Measurements from ENCODE around the gene BAHD1. TPM values are rescaled to one million over a fixed set of nuclear protein-coding genes. Genes with fewer than 3 reads are reported as not detected.

BAHD1 gene
- total RNA-seq, 1 experiment from 2014 or later, result 10.3 TPM

- Histone ChIP-seq H3K36me3 (ENCODE audit: insufficient read depth, low read length) (peaks cover 31% of the 10 kb centered on the region), H3K79me2 (ENCODE audit: low read length) (peaks cover 29% of the 10 kb centered on the region), H3K9me2 (replicated peaks; ENCODE audit: insufficient read depth, low read length) (no peaks in the 10 kb centered on the region), H3K27me3 (ENCODE audit: low read length) (no peaks in the 10 kb centered on the region), H2AFZ (ENCODE audit: low read length) (no peak overlapping the region), H3K9ac (ENCODE audit: low read length) (peak overlapping the region; percentile 89), H4K20me1 (ENCODE audit: insufficient read depth, low read depth, low read length) (no peaks in the 10 kb centered on the region), H3K4me3 (ENCODE audit: low read length) (peak overlapping the region; percentile 77), H3K9me3 (ENCODE audit: low read length) (no peaks in the 10 kb centered on the region), H3K4me1 (ENCODE audit: low read length) (peaks cover 26% of the 10 kb centered on the region), H3K27ac (ENCODE audit: low read length) (no peak overlapping the region), H3K4me2 (ENCODE audit: low read depth, low read length, poor library complexity, severe bottlenecking) (peak overlapping the region; percentile 86)
- peak; percentile 61 for DNase-seq
Measured at GRCh38 chr15:40407330-40407990, 33.3 kb upstream of the BAHD1 start.

- Histone ChIP-seq H3K9ac (ENCODE audit: low read length) (no peak overlapping the region), H3K27ac (ENCODE audit: low read length) (no peak overlapping the region), H3K9me2 (replicated peaks; ENCODE audit: insufficient read depth, low read length) (no peaks in the 10 kb centered on the region), H3K79me2 (ENCODE audit: low read length) (peaks cover 29% of the 10 kb centered on the region), H3K4me3 (ENCODE audit: low read length) (no peak overlapping the region), H3K4me2 (ENCODE audit: low read depth, low read length, poor library complexity, severe bottlenecking) (no peak overlapping the region), H3K4me1 (ENCODE audit: low read length) (peaks cover 26% of the 10 kb centered on the region), H3K36me3 (ENCODE audit: insufficient read depth, low read length) (peaks cover 36% of the 10 kb centered on the region), H3K9me3 (ENCODE audit: low read length) (no peaks in the 10 kb centered on the region), H2AFZ (ENCODE audit: low read length) (no peak overlapping the region), H3K27me3 (ENCODE audit: low read length) (no peaks in the 10 kb centered on the region), H4K20me1 (ENCODE audit: insufficient read depth, low read depth, low read length) (no peaks in the 10 kb centered on the region)
- no peak for DNase-seq
Measured at GRCh38 chr15:40409366-40409765, 31.4 kb upstream of the BAHD1 start.

- H3K9me2 ChIP-seq (replicated peaks; ENCODE audit: insufficient read depth, low read length), result no peaks in the 10 kb centered on the region
- no peak overlapping the region for H3K9ac ChIP-seq (ENCODE audit: low read length)
- H4K20me1 ChIP-seq (ENCODE audit: insufficient read depth, low read depth, low read length), result no peaks in the 10 kb centered on the region
- no peaks in the 10 kb centered on the region for H3K9me3 ChIP-seq (ENCODE audit: low read length)
- H3K27ac ChIP-seq (ENCODE audit: low read length), result no peak overlapping the region
- no peaks in the 10 kb centered on the region for H3K27me3 ChIP-seq (ENCODE audit: low read length)
- no peak overlapping the region for H3K4me2 ChIP-seq (ENCODE audit: low read depth, low read length, poor library complexity, severe bottlenecking)
- peaks cover 36% of the 10 kb centered on the region for H3K36me3 ChIP-seq (ENCODE audit: insufficient read depth, low read length)
- peaks cover 17% of the 10 kb centered on the region for H3K4me1 ChIP-seq (ENCODE audit: low read length)
- H2AFZ ChIP-seq (ENCODE audit: low read length), result no peak overlapping the region
- DNase-seq, result no peak
- H3K79me2 ChIP-seq (ENCODE audit: low read length), result peaks cover 29% of the 10 kb centered on the region
- H3K4me3 ChIP-seq (ENCODE audit: low read length), result no peak overlapping the region
Measured at GRCh38 chr15:40410476-40410875, 30.3 kb upstream of the BAHD1 start.

GRCh38 chr15:40412095-40412759 lies 28.5 kb upstream of the BAHD1 start:
- no peak overlapping the region for H3K4me2 ChIP-seq (ENCODE audit: low read depth, low read length, poor library complexity, severe bottlenecking)
- H3K27me3 ChIP-seq (ENCODE audit: low read length), result no peaks in the 10 kb centered on the region
- H4K20me1 ChIP-seq (ENCODE audit: insufficient read depth, low read depth, low read length), result no peaks in the 10 kb centered on the region
- no peaks in the 10 kb centered on the region for H3K9me3 ChIP-seq (ENCODE audit: low read length)
- peaks cover 7% of the 10 kb centered on the region for H3K4me1 ChIP-seq (ENCODE audit: low read length)
- DNase-seq, result no peak
- H3K9ac ChIP-seq (ENCODE audit: low read length), result no peak overlapping the region
- no peak overlapping the region for H2AFZ ChIP-seq (ENCODE audit: low read length)
- H3K4me3 ChIP-seq (ENCODE audit: low read length), result no peak overlapping the region
- H3K36me3 ChIP-seq (ENCODE audit: insufficient read depth, low read length), result peaks cover 36% of the 10 kb centered on the region
- peaks cover 13% of the 10 kb centered on the region for H3K79me2 ChIP-seq (ENCODE audit: low read length)
- no peak overlapping the region for H3K27ac ChIP-seq (ENCODE audit: low read length)
- H3K9me2 ChIP-seq (replicated peaks; ENCODE audit: insufficient read depth, low read length), result no peaks in the 10 kb centered on the region

GRCh38 chr15:40413036-40413435 lies 27.7 kb upstream of the BAHD1 start:
- Histone ChIP-seq H3K27ac (ENCODE audit: low read length) (no peak overlapping the region), H3K4me3 (ENCODE audit: low read length) (no peak overlapping the region), H2AFZ (ENCODE audit: low read length) (no peak overlapping the region), H3K4me1 (ENCODE audit: low read length) (no peaks in the 10 kb centered on the region), H3K9me2 (replicated peaks; ENCODE audit: insufficient read depth, low read length) (no peaks in the 10 kb centered on the region), H3K36me3 (ENCODE audit: insufficient read depth, low read length) (peaks cover 38% of the 10 kb centered on the region), H3K27me3 (ENCODE audit: low read length) (no peaks in the 10 kb centered on the region), H3K9ac (ENCODE audit: low read length) (no peak overlapping the region), H3K9me3 (ENCODE audit: low read length) (no peaks in the 10 kb centered on the region), H4K20me1 (ENCODE audit: insufficient read depth, low read depth, low read length) (no peaks in the 10 kb centered on the region), H3K4me2 (ENCODE audit: low read depth, low read length, poor library complexity, severe bottlenecking) (no peak overlapping the region), H3K79me2 (ENCODE audit: low read length) (peaks cover 5% of the 10 kb centered on the region)
- DNase-seq, result no peak

- Histone ChIP-seq H3K4me3 (ENCODE audit: low read length) (no peak overlapping the region), H3K9me2 (replicated peaks; ENCODE audit: insufficient read depth, low read length) (no peaks in the 10 kb centered on the region), H3K27ac (ENCODE audit: low read length) (no peak overlapping the region), H3K4me1 (ENCODE audit: low read length) (no peaks in the 10 kb centered on the region), H4K20me1 (ENCODE audit: insufficient read depth, low read depth, low read length) (no peaks in the 10 kb centered on the region), H3K36me3 (ENCODE audit: insufficient read depth, low read length) (peaks cover 29% of the 10 kb centered on the region), H2AFZ (ENCODE audit: low read length) (no peak overlapping the region), H3K79me2 (ENCODE audit: low read length) (no peaks in the 10 kb centered on the region), H3K9me3 (ENCODE audit: low read length) (no peaks in the 10 kb centered on the region), H3K9ac (ENCODE audit: low read length) (no peak overlapping the region), H3K4me2 (ENCODE audit: low read depth, low read length, poor library complexity, severe bottlenecking) (no peak overlapping the region), H3K27me3 (ENCODE audit: low read length) (no peaks in the 10 kb centered on the region)
- no peak for DNase-seq
Measured at GRCh38 chr15:40414816-40415215, 25.9 kb upstream of the BAHD1 start.

GRCh38 chr15:40415226-40415625 lies 25.5 kb upstream of the BAHD1 start:
- Histone ChIP-seq H4K20me1 (ENCODE audit: insufficient read depth, low read depth, low read length) (0 out of 2 replicates have a peak, but pooled peaks cover 1% of the 10 kb centered on the region), H3K9ac (ENCODE audit: low read length) (no peak overlapping the region), H3K79me2 (ENCODE audit: low read length) (no peaks in the 10 kb centered on the region), H3K27me3 (ENCODE audit: low read length) (no peaks in the 10 kb centered on the region), H3K9me2 (replicated peaks; ENCODE audit: insufficient read depth, low read length) (no peaks in the 10 kb centered on the region), H3K27ac (ENCODE audit: low read length) (no peak overlapping the region), H2AFZ (ENCODE audit: low read length) (no peak overlapping the region), H3K4me1 (ENCODE audit: low read length) (no peaks in the 10 kb centered on the region), H3K4me3 (ENCODE audit: low read length) (no peak overlapping the region), H3K36me3 (ENCODE audit: insufficient read depth, low read length) (peaks cover 27% of the 10 kb centered on the region), H3K9me3 (ENCODE audit: low read length) (no peaks in the 10 kb centered on the region), H3K4me2 (ENCODE audit: low read depth, low read length, poor library complexity, severe bottlenecking) (no peak overlapping the region)
- DNase-seq, result no peak

GRCh38 chr15:40416056-40416455 lies 24.7 kb upstream of the BAHD1 start:
- Histone ChIP-seq H3K9ac (ENCODE audit: low read length) (no peak overlapping the region), H3K4me1 (ENCODE audit: low read length) (no peaks in the 10 kb centered on the region), H3K27me3 (ENCODE audit: low read length) (no peaks in the 10 kb centered on the region), H4K20me1 (ENCODE audit: insufficient read depth, low read depth, low read length) (0 out of 2 replicates have a peak, but pooled peaks cover 8% of the 10 kb centered on the region), H3K9me2 (replicated peaks; ENCODE audit: insufficient read depth, low read length) (no peaks in the 10 kb centered on the region), H3K4me3 (ENCODE audit: low read length) (no peak overlapping the region), H3K4me2 (ENCODE audit: low read depth, low read length, poor library complexity, severe bottlenecking) (no peak overlapping the region), H3K79me2 (ENCODE audit: low read length) (no peaks in the 10 kb centered on the region), H3K27ac (ENCODE audit: low read length) (no peak overlapping the region), H3K9me3 (ENCODE audit: low read length) (no peaks in the 10 kb centered on the region), H3K36me3 (ENCODE audit: insufficient read depth, low read length) (peaks cover 19% of the 10 kb centered on the region), H2AFZ (ENCODE audit: low read length) (no peak overlapping the region)
- DNase-seq, result no peak
